ENCODE data around the gene CD28.
"Not testable (repeated sequence)": the region's sequence is repeated elsewhere in the genome, so short reads cannot be mapped to it uniquely, and the experiment has no call there.

CD28 gene

DNA sequence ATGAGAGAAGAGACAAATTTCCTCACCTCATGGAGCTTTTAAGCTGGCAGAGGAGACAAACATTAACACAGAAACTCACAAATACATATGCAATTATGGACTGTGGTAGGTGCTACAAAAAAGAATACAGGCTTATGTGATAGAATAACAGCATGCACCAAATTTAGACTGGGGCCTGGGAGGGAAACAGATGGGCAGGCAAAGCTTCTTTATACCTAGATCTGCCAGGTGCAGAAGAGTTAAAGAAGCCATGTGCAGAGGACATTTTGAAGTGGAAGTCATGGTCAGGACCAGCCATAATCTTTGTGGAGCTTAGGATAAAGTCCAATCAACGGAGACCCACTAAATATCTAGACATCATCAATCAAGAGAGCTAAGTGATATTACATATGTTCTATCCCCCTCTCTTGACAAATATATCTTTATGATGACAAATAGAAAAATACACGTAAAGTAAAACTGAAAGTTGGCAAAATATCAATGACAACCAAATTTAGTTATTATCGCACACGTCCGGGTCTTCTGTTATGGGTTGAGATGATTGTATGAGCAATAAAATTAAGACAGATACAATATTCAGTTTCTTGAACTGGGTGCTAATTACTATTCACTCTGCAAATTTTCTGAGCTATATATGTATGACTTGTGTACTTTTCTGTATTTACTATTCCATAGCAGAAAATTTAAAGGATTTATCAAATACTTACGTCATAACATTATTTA, 44.1 kb downstream of the CD28 start:
- DNase-seq: no peak

DNA sequence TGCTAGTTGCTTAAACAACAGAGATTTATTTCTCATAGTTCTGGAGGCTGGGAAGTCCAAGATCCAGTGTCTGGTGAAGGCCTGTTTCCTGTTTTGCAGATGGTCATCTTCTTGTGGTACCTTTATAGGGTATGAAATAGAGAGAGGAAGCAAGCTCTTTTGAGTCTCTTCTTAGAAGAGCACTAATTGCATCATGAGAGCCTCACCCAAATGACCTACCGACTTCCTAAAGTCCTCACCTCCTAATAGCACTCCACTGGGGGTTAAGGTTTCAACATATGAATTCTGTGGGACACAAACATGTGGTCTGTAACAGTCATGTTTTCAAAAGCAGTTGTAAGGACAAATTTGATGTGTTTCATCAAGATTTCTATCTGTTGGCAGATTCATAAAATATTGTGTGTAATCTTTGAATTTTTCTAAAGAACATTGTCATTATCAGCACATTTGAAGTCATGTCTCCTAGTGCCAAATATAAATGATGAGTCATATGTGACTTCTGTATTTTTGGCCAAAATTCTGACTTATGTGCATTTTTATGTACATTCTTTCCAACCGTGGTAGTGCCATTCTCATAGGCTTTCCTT, 45.3 kb downstream of the CD28 start:
- no peak for DNase-seq

DNA sequence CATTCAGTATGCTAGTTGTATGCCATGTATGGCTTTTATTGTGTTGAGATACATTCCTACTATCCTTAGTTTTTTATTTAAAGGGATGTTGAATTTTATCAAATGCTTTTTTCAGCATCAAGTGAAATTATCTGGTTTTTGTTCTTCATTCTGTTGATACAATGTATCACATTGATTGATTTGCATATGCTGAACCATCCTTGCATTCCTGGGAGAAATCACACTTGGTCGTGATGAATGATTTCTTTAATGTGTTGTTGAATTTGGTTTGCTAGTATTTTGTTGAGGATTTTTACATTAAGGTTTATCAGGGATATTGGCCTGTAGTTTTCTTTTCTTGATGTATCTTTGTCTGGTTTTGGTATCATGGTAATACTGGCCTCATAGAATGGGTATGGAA, 49.7 kb downstream of the CD28 start:
- DNase-seq: no peak

DNA sequence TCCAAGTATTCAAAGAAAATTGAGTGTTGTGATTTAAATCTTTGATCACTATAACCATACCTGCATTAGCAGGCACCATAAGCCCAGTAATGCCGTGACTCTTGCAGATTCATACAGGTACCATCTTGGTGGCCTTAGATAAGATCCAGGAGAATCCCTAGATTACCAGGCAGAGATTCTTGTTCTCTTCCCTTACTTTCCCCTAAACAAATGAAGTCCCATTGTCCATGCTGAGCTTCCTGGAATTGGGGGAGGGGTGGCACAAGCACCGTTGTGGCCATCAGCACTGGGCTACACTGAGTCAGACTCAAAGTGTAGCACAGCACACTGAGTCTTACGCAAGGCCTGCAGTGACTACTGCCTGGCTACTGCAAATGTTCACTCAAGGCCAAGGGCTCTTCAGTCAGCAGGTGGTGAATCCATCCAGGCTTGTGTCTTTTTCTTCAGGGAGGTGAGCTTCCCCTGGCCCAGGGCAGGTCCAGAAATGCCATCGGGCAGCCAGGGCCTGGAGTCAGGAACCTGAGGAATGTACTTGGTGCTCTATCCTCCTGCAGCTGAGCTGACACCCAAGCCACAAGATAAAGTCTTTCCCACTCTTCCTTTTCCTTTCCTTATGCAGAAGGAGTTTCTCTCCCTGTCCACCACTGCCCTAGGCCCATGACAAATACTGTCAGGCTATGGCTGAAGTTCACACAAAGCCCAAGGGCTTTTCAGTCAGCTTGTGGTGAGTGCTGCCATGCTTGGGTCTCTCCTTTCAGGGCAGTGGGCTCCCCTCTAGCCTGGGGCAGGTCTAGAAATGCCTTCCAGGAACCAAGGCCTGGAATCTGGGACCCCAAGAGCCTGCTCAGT, 52.6 kb downstream of the CD28 start:
- no peak for DNase-seq

DNA sequence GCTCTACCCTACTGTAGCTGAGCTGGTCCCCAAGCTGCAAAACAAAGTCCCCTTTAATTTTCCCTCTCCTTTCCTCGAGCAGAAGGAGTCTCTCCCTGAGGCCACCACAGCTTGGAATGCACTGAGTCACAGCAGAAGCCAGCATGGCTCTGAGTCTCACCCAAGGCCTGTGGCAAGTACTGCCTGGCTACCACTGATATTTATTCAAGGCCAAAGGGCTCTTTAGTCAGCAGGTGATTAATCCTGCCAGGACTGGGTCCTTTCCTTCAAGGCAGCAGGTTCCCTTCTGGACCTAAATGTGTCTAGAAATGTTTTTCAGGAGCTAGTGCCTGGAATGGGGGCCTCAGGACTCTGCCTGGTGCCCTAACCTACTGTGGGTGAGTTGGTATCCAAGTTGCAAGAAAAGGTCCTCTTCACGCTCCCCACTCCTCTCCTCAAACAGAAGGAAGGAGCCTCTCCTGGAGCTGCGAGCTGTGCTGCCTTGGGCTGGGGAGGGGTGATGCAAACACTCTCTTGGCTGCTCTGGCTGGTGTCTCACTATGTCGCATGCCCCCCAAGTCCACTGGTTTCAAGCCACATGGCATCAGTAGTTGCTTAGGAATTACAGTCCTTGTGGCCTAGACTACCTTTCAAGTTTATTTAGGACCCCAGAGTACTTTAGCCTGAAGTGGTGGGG, 53.4 kb downstream of the CD28 start:
- DNase-seq: no peak

DNA sequence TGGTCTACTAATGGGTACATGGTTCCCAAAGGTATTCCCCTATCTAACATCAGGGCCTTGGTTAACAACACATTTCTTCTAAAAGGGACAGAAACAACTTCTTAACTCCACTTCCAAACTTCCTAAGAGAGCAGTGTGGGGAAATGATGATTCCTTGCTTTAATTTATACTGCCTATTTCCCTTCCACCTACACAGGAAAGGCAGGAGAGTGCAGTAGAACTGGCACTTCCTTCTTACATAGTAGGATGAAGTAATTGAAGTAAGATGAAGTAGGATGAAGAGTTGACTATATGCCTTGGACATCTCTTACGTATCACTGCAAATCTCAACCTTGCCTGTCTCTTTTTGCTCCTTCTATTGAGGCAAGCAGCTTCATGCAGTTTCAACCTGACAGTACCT, 54.7 kb downstream of the CD28 start:
- no peak for DNase-seq

DNA sequence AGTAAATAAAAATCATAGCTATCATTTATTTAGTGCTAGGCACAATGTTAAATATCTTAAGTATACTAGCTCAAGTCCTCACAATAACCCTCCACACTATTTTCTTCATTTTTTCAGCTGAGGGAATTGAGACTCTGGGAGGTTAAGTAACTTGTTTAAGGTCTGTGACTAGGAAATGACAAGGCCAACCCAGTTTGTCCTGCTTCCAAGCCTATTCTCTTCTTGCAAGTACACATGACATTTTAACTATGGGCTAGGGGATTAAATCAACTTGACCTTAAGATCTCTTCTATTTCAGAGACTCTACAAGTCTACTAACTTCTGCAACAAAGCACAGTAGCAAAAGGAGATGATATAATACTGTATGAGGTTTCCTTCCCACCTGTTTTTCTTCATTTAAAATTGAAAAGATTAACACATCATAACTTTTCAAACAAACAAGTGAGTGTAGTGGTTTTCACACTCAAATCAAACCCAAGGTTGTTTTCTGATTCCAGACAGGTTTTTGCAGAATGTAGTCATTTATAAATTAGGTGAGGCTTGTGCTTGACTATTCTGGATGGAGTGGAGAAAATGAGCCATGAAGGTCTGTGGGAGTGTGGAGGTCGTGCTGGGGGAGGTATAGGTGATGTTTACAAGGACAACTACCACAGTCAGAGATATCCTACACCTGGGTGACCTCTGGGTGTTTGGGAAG, 57.0 kb downstream of the CD28 start:
- peak; percentile 40 for DNase-seq

DNA sequence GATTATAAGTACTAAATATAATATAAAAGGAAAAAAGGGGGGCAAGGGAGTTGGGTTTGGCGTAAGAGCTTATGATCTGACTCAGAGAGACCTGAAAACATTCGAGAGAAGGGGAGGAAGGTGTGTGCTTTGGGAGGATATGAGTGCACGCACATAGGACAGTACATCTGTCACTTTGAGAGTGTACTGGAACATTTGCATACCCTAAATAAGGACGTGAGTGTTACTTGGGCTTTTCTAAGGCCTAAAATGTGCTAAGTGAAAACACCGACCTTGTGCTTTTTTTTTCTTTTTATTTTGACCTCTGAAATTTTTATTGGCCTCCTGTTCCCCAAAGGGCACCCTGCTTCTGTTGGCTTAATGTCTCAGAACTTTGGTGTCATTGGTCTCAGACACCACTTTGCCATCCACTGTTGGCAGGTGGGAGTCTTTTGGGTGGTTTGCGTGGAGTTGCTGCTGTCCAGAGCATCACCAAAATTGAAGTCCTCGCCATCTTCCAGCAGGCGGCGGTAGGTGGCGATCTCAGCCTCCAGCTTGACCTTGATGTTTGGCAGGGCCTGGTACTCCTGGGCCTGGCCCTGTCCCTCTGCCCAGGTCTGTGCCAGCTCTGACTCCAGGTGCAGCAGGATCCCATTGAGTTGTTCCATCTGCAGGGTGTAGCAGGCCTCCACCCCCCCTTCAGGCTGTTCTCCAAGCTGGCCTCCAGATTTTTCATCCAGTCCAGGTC, 57.7 kb downstream of the CD28 start:
- no peak for DNase-seq

DNA sequence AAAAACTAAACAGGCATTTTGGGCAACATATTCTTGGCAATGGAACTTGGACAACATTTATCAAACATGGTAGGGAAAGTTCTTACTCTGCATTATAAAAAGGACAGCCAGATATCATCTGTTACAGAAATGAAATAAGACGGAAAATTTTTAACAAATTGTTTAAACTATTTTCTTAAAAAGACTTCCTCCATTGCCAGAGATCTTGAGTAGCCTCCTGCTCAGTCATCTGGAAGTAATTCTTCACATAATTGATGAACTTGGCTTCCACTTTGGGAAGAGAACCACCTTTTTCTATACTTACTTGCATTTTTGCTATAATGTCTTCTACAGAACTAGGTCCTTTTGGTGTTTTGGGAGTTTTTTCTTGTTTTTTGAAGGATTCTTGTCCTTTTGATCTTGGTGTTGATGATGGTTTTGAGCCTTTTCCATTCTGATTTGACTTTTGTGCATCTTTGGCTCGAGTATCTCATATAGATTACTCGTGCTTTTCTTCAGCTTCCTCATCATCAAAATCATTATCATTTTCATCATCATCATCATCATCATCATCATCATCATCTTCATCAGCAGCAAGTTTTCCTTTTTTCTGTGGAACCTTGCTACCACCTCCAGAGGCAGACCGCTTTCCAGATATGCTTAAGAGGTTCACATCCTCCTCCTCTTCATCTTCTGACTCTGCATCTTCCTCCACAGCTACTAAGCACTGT, 66.2 kb downstream of the CD28 start:
- DNase-seq: no peak

DNA sequence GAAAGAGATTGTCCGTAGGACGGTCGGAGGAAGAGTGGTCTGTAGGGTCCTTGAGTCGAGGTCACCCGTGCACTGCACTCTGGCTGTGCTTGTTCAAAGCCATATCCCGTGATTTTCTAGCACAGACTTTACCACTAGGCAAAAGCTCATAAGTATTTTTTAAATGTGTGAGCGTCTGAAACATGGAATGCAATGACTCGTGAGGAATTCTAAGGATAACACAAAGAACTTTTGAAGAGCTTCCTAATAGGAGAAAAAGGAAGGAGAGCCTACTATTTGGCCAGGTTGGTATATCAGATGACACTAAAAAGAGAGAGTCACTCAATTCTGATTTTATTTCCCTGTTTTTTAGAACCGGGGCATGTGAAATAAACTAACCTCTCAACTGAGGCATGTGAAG, 68.3 kb downstream of the CD28 start:
- DNase-seq: no peak

DNA sequence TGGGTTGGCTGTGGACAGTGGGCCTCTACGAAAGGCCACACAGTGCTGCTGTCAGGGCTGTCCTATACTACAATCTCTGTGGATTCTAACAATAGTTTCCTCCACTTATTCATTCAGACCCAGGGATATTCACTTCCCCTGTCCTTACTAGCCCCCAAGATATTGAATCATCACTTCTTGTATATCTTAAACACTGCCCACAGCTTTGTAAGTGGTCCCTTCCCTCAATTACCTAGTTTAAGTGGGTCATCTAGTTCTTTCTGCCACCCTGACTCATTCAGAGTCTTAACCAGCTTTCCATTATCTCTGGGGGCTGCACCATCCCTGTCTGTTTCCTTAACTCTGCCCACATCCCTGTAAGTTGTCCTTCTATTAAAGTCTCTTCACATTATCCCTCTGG, 69.2 kb downstream of the CD28 start:
- no peak for DNase-seq

DNA sequence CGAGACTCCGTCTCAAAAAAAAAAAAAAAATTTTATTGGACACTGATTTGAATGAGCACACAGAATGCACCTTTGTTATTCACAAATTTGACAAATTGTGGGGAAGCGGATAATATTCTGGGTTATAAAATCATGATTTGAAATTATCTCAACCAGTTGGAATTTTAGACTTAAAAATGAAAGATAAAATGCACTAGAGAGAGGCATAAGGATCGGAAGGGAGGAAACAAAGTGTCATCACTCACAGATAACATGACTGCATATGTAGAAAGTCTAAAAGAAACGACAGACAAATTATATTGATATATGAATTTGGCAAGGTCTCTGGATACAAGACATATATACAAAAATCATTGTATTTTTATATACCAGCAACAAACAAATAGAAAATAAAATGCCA, 70.6 kb downstream of the CD28 start:
- DNase-seq: no peak

DNA sequence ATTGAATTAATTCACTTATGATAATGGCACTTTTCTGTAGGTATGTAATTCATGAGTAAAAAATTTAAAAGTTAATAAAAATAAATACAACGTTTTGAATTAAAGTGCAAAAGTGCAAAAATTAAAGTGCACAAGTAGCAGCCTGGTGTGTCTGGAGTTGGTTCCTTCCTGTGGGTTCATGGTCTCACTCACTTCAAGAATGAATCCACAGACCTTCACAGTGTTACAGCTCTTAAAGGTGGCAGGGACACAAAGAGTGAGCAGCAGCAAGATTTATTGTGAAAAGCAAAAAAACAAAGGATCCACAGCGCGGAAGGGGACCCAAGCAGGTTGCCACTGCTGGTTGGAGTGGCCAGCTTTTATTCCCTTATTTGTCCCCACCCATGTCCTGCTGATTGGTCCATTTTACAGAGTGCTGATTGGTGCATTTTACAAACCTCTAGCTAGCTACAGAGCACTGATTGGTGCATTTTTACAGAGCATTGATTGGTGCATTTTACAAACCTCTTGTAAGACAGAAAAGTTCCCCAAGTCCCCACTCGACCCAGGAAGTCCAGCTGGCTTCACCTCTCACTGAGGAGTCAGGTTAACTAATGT, 73.1 kb downstream of the CD28 start:
- DNase-seq: not testable (repeated sequence)

DNA sequence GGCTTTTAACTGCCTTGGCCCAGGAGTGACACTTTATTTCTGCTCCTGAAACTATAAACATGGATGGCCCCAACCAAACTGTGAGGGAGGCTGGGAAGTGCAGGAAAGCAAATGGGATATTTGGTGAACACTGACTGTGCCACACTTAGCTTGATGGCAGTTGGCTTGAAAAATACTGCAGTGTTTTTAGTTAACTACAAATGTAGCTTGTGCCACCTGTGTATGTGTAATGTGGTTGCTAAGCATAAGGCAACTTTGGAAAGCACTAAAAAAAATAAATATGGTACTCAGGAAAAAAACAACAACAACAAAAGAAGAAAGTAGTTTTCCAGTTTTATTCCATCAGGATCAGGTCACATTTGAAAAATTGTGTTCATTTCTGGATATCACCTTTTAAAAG, 73.8 kb downstream of the CD28 start:
- DNase-seq: no peak

DNA sequence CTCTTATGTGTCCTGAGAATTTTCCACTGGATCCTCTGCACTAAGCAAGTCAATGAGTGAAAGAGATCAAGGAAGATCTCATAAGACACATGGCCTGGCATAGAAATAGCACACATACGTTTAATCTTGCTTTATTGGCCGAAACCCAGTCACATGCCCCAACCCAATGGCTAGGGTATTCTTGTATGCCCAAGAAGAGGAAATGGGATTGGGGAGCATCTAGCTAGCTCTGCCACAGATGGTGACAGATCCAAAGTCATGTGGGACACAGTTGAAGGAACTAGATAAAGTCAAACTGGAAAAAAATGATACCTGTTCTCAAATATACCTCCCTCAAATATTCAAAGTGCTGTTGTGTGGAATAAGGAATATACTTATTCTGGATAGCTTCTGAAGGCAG, 74.7 kb downstream of the CD28 start:
- no peak for DNase-seq

DNA sequence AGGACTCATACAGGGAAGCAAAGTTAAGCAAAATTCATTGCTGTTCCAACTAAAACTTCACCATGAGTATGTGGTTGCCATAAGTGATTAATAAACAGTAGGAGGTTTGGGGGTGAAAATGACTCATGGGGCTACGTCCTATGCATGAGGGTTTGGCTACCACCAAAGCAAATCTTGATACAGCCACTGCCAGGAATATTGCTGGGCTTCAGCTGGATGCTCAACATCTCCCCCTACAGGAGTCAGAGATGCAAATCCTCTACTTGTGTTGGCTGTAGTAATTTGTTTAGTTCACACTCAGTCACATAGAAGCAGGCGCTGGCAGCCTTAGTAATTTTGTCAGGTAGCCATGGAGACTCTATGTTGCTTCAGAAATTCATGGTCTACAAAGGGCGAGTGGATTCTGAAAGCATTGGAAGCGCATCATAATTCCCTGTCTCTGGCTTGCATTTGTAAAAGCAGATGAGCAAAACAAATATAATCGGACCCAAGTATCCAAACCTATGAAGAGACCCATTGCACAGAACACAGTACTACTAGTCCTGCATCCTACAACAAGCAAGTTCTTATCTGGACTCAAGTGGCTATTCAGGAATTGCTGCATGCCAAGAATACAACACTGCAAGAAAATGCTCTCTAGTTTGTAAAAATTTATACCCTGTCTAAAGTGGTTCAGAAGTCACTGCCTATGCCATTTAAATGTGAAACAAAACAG, 76.0 kb downstream of the CD28 start:
- DNase-seq: peak; percentile 52

DNA sequence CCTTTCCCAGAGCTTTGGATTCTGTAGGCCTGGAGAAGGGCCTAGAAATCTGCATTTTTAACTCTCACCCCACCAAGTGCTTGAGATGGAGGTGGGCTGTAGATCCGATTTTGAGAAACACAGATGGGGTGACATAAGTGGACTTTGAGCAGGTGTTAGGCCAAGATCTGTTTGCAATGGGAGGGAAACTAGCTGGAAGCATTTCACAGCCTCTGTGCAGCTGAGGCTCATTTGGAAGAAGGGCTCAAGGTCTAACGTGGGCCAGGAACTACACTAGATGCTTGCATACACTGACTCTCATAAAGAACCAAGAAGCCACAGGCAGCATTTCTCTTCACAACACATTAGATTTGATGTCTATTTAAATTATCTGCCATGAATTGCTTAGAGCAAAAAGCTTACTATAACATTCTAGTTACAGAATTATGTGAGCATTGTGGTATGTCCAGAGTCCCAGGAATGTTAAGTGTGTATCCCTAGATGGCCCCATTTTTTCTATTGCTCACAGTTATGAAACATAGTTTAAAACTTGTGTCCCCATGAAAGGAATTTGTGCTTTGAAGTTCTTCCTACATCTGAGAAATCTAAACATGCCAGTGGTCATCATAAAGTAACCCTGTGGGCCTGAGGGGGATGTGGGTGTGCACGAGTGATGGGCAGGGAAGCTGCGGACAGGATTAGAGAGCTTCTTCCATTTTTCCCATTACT, 77.2 kb downstream of the CD28 start:
- DNase-seq: no peak

DNA sequence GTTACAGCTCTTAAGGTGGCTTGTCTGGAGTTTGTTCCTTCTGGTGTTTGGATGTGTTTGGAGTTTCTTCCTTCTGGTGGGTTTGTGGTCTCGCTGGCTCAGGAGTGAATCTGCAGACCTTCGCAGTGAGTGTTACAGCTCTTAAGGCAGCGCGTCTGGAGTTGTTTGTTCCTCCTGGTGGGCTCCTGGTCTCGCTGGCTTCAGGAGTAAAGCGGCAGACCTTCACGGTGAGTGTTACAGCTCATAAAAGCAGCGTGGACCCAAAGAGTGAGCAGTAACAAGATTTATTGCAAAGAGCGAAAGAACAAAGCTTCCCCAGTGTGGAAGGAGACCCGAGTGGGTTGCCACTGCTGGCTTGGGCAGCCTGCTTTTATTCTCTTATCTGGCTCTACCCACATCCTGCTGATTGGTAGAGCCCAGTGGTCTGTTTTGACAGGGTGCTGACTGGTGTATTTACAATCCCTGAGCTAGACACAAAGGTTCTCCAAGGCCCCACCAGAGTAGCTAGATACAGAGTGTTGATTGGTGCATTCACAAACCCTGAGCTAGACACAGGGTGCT, 78.4 kb downstream of the CD28 start:
- DNase-seq: not testable (repeated sequence)

DNA sequence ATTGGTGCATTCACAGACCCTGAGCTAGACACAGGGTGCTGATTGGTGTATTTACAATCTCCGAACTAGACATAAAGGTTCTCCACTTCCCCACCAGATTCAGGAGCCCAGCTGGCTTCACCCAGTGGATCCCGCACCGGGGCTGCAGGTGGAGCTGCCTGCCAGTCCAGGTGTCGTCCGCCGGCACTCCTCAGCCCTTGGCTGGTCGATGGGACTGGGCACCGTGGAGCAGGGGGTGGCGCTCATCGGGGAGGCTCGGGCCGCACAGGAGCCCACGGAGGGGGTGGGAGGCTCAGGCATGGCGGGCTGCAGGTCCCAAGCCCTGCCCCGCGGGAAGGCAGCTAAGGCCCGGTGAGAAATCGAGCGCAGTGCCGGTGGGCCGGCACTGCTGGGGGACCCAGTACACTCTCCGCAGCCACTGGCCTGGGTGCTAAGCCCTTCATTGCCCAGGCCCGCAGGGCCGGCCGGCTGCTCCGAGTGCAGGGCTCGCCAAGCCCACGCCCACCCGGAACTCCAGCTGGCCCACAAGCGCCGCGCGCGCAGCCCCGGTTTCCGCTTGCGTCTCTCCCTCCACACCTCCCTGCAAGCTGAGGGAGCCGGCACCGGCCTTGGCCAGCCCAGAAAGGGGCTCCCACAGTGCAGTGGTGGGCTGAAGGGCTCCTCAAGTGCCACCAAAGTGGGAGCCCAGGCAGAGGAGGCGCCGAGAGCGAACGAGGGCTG, 79.1 kb downstream of the CD28 start:
- not testable (repeated sequence) for DNase-seq

Data from stimulated activated CD4-positive, alpha-beta T cell treated with anti-CD3 and anti-CD28 coated beads, Interleukin-4, amount 100 ng/mL, for 1 hour (primary cell).